ENCODE results near the gene SASH1. TPM values are rescaled to one million over a fixed set of nuclear protein-coding genes. Genes with fewer than 3 reads are reported as not detected.

Gene SASH1
- total RNA-seq, 1 experiment from 2014 or later, result 19.2 TPM

GRCh38 chr6:148398678-148399077 is 56.0 kb downstream of the SASH1 start:
- Histone ChIP-seq H3K27ac (ENCODE audit: low read depth, low read length, poor library complexity, severe bottlenecking) (no peak overlapping the region), H3K27me3 (replicated peaks; ENCODE audit: insufficient read depth, low read depth, low read length, poor library complexity) (no peaks in the 10 kb centered on the region), H3K4me3 (ENCODE audit: low read depth, low read length, poor library complexity, severe bottlenecking) (no peak overlapping the region), H3K4me1 (ENCODE audit: insufficient read depth, low read length, poor library complexity, severe bottlenecking) (peaks cover 6% of the 10 kb centered on the region), H3K36me3 (ENCODE audit: insufficient read depth, low read length, poor library complexity, severe bottlenecking) (no peaks in the 10 kb centered on the region), H3K9me3 (ENCODE audit: low read depth, low read length, poor library complexity, severe bottlenecking) (no peaks in the 10 kb centered on the region)
- no peak for TF ChIP-seq EZH2 (IDR thresholded peaks at IDR 0.05; ENCODE audit: borderline replicate concordance, low read depth, low read length, poor library complexity, severe bottlenecking)
- no peak for TF ChIP-seq CTCF (conservative IDR thresholded peaks at IDR 0.05; ENCODE audit: low read depth, low read length)
- DNase-seq (ENCODE audit: low spot score), result no peak
- BruUV-seq (replicated peaks), result no TSS peak
- ChIA-PET CTCF (no interaction called here), POLR2A (ENCODE audit: low non-redundant PET) (no interaction called here)
- intact Hi-C loops (cut with micrococcal nuclease; ENCODE audit: unreplicated experiment), result no loop called here

- DNase-seq (ENCODE audit: low spot score), result no peak
- Histone ChIP-seq H3K27me3 (replicated peaks; ENCODE audit: insufficient read depth, low read depth, low read length, poor library complexity) (no peaks in the 10 kb centered on the region), H3K36me3 (ENCODE audit: insufficient read depth, low read length, poor library complexity, severe bottlenecking) (no peaks in the 10 kb centered on the region), H3K27ac (ENCODE audit: low read depth, low read length, poor library complexity, severe bottlenecking) (no peak overlapping the region), H3K4me3 (ENCODE audit: low read depth, low read length, poor library complexity, severe bottlenecking) (no peak overlapping the region), H3K4me1 (ENCODE audit: insufficient read depth, low read length, poor library complexity, severe bottlenecking) (peaks cover 6% of the 10 kb centered on the region), H3K9me3 (ENCODE audit: low read depth, low read length, poor library complexity, severe bottlenecking) (no peaks in the 10 kb centered on the region)
- TF ChIP-seq EZH2 (IDR thresholded peaks at IDR 0.05; ENCODE audit: borderline replicate concordance, low read depth, low read length, poor library complexity, severe bottlenecking), result no peak
- TF ChIP-seq CTCF (conservative IDR thresholded peaks at IDR 0.05; ENCODE audit: low read depth, low read length), result no peak
- CTCF ChIA-PET, result no interaction called here
- BruUV-seq (replicated peaks), result no TSS peak
- POLR2A ChIA-PET (ENCODE audit: low non-redundant PET), result no interaction called here
- intact Hi-C loops (cut with micrococcal nuclease; ENCODE audit: unreplicated experiment), result no loop called here
These were observed 58.9 kb downstream of the SASH1 start for GRCh38 chr6:148401571-148401970.

- POLR2A ChIA-PET (ENCODE audit: low non-redundant PET), result no interaction called here
- Histone ChIP-seq H3K4me1 (ENCODE audit: insufficient read depth, low read length, poor library complexity, severe bottlenecking) (peaks cover 6% of the 10 kb centered on the region), H3K4me3 (ENCODE audit: low read depth, low read length, poor library complexity, severe bottlenecking) (no peak overlapping the region), H3K27ac (ENCODE audit: low read depth, low read length, poor library complexity, severe bottlenecking) (no peak overlapping the region), H3K36me3 (ENCODE audit: insufficient read depth, low read length, poor library complexity, severe bottlenecking) (no peaks in the 10 kb centered on the region), H3K9me3 (ENCODE audit: low read depth, low read length, poor library complexity, severe bottlenecking) (no peaks in the 10 kb centered on the region), H3K27me3 (replicated peaks; ENCODE audit: insufficient read depth, low read depth, low read length, poor library complexity) (no peaks in the 10 kb centered on the region)
- BruUV-seq (replicated peaks), result no TSS peak
- no peak for DNase-seq (ENCODE audit: low spot score)
- intact Hi-C loops (cut with micrococcal nuclease; ENCODE audit: unreplicated experiment), result no loop called here
- TF ChIP-seq CTCF (conservative IDR thresholded peaks at IDR 0.05; ENCODE audit: low read depth, low read length) (no peak), EZH2 (IDR thresholded peaks at IDR 0.05; ENCODE audit: borderline replicate concordance, low read depth, low read length, poor library complexity, severe bottlenecking) (no peak)
- CTCF ChIA-PET, result no interaction called here
These were observed 61.9 kb downstream of the SASH1 start for GRCh38 chr6:148404456-148405054.

Measured in A673 (cell line).